Hematopoietic multipotent progenitor cell treated with erythropoietin and hydrocortisone succinate and interleukin-3 and kit ligand, for 4 days (in vitro differentiated cells): ENCODE results near the gene ITPRIPL1.

Experiments
- DNase-seq: peaks from one replicate; pipeline ENCODE4 v3.0.0-alpha.2; 2015

Gene ITPRIPL1

DNA sequence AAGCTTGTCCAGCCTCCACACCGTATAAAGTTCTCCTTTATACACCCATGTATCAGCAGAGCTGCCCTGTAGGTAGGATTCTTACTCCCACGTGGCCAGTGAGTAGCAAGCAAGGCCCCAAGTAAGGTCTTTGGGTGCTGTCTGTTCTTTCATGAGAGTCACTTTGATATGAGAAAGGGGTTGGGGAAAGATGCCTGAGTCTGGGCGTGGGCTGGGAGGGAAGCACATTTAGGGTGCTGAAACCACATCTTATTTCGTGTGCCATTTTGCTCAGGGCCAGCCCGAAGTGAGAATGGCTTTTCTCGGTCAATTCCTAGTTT lies 436 bp upstream of the ITPRIPL1 start:
- peak; percentile 52 for DNase-seq

DNA sequence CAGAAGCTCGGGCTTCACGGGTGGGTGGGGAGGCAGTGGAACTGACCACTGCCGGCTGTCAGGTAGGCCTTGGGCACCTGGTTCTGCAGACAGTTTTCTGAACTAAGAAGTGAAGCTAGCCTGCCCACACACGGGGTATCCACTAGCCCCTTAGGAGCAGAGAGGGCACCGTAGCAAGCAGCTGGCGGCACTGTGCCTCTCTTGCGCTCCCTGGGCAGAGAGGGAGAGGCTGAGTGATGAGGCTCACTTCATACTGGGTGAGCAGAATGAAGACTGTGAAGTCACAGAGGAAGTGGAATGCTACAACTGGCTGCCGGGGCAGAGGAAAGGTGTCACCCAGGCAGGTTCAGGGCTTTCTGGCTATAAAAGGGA lies 753 bp downstream of the ITPRIPL1 start:
- DNase-seq: peak; percentile 61

DNA sequence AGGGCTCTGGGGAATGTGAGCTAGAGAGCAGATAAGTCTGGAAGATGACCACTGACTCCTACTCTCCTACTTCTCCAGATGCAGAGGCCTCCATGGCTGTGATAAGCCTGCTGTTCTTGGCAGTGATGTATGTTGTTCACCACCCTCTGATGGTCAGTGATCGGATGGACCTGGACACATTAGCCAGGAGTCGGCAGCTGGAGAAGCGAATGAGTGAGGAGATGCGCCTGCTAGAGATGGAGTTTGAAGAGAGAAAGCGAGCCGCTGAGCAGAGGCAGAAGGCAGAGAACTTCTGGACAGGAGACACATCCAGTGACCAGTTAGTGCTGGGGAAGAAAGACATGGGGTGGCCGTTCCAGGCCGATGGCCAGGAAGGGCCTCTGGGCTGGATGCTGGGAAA lies 1.4 kb downstream of the ITPRIPL1 start:
- DNase-seq: no peak

DNA sequence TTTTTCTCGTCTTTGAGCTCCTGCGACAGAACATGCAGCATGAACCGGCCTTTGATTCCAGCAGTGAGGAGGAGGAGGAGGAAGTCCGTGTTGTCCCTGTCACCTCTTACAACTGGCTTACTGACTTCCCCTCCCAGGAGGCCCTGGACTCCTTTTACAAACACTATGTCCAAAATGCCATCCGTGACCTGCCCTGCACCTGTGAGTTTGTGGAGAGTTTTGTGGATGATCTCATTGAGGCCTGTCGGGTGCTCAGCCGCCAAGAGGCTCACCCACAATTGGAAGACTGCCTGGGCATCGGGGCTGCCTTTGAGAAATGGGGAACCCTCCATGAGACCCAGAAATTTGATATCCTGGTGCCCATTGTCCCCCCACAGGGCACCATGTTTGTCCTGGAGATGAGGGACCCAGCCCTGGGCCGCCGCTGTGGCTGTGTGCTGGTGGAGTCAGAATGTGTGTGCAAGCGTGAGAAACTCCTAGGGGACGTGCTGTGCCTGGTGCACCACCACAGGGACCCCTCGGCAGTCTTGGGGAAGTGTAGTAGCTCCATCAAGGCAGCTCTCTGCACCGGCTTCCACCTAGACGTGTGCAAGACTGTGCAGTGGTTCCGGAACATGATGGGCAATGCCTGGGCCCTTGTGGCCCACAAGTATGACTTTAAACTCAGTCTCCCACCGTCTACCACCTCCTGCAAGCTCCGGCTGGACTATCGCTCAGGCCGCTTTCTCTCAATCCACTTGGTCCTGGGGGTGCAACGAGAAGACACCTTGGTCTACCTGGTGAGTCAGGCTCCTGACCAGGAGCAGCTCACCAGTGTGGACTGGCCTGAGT lies 2.1 kb downstream of the ITPRIPL1 start:
- DNase-seq: no peak

DNA sequence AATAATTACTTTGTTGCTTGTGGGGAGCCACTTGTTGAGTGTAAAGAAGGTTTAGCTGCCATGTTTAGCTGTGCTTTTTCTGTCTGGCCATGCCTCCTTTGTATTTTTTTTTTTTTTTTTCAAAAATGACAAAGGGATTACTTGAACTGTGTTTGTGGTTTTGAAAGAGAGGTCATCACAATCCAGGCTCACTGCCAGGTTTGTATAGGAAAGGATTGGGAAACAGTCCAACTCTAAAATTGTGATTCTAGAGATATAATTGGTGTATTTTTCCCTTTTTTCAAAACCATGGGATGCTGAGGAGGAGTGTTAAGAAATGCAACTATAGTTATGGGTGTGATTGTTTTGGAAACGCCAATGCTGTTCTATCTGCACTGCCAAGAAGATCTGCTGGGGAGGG lies 4.3 kb downstream of the ITPRIPL1 start:
- DNase-seq: peak; percentile 56

DNA sequence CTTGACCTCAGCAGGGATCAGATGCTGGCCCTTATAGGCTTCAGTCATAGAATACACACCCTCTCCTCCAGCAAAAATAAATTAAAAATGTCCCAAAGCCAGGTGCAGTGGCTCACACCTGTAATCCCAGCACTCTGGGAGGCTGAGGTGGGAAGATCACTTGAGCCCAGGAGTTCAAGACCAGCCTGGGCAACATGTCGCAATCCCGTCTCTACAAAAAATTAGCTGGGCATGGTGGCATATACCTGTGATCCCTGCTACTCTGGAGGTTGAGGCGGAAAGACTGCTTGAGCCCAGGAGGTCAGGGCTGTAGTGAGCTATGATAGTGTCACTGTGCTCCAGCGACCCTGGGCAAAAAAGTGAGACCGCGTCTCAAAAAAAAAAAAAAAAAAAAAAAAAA lies 4.8 kb downstream of the ITPRIPL1 start:
- DNase-seq: no peak

DNA sequence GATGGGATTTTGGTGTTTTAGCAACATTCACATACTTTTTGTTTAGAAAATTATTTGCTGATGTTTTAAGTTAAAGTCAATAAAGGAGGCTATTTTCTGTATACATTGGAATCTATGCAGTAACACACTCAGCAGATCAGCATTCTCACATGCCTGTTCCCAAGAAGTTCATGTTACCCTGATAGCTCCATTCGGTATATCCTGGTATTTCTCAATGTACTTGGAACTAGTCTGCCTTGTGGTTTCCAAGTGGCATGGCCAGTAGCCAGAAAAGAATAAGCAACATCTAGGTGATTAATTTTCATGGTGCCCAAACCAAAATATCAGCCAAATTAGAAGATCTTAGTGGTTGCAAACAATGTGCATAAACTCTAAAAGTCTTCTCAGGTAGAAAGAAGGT lies 5.3 kb downstream of the ITPRIPL1 start:
- DNase-seq: no peak

DNA sequence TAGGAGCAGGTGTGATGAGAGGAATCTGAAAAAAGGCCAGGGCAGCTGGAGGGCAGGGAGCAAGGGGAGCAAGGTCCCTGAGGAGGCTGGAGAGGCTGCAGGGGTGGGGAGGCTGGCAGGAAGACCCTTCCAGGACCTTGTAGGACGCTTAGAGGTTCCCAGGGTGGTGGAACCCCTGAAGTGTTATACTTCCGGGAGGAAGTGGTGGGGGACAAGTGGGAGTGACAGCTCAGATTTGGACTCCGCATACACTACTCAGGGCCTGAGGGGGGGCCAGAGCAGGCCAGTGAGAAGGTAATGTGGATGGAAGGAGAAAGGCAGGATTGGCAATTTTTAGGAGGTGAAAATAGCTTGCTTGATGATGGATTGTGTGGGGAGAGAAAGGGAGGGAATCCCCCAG lies 8.6 kb downstream of the ITPRIPL1 start:
- no peak for DNase-seq

DNA sequence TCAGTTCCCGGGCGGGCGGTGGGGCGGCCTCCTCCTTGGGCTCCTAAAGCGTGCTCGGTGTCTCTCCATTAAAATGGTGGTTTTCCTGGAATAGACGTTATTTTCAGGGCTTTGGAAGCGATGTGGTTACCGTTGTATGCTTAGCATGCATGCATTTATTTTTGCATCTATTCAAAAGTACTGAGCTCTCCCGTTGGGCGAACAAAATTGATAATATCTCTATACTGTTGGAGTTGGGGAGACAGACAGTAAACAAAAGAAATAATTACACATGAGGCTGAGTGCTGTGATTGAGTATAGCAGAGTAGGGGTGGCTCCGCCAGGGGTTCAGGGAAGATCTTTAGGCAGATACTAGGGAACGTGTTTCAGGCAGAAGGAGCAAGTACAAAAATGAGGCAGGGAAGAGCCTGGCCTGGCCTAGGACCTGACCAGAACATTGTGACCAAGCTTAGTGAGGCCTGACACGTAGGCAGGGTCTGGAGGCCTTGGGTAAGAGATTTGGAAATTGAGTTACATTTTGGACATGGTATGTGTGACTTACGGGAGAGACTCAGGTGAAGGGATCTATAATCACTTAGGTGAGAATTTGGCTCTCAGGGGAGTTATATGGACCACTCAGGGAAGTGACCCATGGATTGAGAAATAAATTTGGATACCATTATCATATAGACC lies 11.1 kb downstream of the ITPRIPL1 start:
- no peak for DNase-seq

DNA sequence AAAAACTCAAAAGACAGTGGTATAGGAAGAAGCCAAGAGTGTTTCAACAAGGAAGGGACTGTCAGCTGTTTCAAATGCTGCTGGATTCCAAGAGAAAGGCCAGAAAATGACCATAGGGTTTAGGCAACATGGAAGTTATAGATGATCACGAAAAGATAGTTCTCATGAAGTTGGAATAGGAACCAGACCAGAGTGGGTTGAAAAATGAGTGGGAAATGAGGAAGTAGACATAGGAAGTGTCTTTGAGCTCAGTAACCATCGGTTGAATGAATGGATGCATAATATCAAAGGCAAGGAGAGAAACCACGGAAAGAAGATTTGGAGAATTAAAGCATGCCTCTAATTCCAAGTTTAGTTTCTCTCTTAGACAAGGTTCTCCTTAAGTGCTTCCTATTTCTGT lies 11.8 kb downstream of the ITPRIPL1 start:
- peak; percentile 52 for DNase-seq

DNA sequence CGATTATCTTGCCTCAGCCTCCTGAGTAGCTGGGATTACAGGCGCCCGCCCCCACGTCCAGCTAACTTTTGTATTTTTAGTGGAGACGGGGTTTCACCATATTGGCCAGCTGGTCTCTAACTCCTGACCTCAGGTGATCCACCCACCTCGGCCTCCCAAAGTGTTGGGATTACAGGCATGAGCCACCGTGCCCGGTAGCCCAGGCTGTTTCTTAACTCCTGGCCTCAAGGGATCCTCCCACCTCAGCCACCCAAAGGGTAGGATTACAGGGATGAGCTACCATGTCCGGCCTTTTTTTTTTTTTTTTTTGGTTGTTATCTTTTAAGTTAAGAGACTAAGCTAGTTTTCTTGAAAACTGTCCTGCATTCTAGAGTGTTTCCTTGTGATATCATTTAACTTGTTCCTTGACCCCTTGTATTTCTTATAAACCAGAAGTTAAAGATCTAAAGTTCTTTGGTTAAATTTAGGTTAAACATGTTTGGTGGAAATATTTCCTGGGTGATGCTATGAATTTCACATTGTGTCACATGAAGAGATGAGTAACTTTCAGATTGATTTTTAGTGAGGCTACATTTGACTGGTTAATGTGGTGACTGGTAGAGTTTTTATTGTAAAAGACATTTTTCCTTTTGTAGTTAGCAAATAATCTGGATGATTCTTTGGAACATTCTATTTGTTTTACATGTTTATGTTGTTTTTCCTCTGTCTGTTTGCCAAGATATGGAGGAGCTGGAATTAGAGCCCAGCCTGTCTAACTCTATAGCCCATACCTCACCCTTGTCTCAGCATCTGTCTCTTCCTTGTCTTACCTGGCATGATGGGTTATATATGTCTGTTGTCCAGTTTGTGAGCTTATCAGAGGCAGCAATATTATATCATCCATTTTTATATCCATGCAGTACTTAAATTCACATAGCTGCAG lies 15.6 kb downstream of the ITPRIPL1 start:
- DNase-seq: no peak

DNA sequence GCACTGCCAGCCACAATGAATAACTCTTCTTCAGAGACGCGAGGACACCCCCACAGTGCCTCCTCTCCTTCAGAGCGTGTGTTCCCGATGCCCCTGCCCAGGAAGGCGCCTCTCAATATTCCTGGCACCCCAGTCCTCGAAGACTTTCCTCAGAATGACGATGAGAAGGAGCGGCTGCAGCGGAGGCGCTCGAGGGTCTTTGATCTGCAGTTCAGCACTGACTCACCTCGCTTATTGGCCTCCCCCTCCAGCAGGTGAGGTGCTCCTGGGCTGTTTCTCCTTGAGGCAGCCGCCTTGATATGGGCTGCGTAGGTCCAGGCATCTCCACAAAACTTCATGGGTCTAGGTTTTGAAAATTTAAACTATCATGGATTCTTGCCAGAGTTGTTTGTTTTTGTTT lies 16.5 kb downstream of the ITPRIPL1 start:
- DNase-seq: no peak

DNA sequence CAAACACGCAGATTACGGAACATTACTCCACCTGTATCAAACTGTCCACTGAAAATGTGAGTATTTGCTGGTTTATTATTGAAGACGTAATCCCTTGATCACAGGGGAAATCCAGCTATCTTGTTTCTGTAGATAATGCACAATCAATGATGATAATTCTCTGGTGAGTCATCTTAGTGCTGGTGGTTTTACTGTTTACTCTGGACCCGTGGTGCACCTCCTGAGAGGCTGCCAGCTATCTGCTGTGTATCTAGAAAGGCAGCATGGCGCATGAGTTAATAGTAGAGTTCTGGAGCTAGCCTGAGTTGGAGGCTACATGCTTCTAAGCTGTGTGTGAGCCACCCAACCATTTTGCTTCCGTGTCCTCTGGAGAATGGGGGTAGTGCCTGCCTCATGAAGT lies 17.0 kb downstream of the ITPRIPL1 start:
- peak; percentile 52 for DNase-seq

DNA sequence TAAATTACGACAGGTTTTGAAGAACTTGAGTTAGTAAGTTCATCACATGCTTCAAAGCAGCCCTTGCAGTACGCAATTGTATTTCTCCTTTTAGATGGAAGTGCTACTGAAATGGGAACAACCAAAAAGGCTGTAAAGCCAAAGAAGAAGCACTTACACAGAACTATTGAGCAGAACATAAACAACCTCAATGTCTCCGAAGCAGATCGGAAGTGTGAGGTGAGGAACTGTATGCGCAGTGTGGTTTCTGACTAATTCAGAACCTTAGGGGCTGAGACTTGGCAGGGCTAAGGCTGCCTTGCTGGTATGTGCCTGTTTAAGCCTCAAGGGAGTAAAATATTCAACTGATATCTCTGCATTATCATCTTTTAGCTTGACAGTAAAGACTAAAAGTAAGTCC lies 18.9 kb downstream of the ITPRIPL1 start:
- DNase-seq: no peak

DNA sequence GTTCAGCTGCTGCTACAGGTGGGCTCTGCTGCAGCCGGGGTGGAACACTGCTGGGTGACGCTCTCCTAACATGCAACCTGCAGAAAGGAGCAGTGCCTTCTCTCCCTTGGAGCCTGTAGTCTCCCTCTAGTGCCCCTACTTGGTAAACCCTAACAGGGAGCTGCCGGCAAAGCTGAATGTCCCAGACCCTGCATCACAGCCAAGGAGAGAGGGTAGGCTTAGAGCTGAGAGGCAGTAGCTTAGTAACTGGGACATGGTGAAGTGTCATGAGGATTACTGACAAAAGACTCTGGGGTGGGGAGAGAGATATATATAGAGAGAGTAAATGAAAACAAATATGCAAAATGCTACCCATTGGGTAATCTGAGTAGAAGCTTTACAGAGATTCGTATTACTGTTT lies 20.3 kb downstream of the ITPRIPL1 start:
- DNase-seq: peak; percentile 62

DNA sequence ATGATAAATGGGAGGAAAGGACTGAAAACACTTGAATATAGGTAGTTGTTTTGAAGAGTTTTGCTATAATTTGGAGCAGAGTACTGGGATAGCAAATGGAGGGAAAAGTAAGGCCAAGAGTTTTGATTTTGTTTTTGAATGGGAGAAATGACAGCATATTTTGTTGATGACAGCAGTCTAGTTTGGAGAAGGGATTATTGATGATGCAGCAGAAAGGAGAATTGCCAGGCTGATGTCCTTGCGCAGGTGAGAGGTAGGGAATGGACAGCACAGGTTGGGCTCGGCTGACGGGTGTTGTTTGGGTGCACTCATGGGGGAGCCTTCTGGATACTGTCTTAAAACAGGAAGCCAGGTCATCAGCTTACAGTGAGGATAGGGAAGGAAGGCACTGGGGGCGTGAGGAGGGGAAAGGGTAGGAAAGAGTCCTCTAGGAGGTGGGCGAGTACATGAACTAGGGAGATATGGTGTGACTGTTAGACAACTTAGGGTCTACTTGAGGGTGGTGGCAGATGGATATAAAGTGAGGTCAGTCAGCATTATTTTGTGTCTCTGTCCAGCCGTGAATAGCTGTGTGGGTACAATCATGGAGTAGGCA lies 20.8 kb downstream of the ITPRIPL1 start:
- DNase-seq: no peak

DNA sequence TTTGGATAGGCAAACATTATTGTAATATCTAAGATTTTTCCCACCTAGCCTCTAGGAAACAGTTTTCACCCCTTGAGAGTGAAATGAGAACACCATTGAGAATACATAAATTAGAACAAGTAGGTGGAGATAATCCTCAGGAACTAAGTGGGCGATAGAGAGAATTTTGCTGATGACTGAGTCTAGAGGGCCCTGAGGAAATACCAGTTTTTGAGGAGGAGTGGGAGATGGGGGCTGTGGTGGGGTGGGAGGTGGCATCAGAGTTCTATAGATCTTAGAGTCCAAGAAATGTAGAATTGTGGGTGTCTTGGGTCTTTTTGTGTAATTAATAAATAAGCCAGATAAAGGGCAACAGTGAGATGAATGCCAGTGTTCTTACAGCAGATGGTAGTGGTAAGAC lies 22.3 kb downstream of the ITPRIPL1 start:
- no peak for DNase-seq

DNA sequence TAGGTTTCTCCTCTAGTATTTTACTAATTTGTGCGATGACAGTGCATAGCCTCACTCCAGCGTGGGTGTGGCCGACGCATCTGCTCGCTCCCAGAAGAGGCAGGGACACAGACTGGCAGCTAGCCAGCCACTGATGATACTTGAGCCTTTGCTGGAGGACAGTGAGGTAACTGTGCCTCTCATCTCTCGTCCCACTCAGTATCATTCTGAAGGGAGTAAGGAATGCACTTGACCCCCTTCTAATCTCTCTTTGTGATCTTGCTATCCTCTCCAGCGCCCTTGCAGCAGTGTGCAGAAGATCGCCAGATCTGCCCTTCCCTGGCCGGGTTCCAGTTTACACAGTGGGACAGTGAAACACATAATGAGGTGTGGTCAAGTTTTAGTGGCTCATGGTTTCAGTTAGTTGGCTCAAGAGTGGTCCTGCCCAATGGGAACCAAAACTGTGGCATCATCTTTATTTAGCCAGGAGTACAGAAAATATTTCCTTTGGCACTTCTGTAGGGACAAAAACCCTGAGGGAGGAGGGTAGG lies 28.0 kb downstream of the ITPRIPL1 start:
- DNase-seq: peak; percentile 59

DNA sequence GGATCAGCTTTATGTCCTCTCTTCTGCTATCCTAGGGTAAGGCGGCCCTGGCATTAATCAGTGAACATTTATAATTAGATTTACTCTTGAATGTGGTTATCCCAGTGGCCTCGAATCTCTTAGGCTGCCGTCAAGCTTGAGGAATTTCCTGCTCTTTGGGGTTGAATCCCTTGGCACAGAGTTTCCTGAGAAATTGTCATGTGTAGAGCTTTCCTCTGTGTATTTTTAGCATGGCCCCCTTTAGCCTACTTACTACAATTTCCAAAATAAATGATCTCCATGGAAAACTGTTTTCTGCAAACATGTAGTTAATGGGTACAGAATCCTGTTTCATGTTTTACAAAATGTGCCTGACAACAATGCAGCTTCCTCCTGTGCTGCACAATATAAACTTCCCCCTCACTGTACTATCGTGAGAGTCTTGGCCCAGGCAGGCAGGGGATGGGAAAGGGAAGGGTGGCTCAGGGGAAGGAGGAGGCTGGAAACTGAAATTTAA lies 28.5 kb downstream of the ITPRIPL1 start:
- no peak for DNase-seq

DNA sequence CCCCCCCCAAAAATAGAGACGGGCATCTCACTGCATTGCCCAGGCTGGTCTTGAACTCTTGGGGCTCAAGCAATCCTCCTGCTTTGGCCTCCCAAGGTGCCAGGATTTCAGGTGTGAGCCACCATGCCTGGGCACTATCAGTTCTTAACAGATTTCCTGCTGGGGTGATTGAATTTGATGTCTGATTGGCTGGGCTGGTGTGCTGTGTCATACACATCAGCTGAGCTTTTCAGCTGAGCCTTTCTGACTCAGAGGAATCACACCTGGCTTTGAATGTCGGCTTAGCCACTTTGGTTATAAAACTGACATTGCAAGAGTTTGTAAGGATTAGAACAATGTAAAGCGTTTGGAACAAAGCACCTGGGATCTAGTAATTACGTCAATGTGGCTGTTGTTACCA lies 29.4 kb downstream of the ITPRIPL1 start:
- DNase-seq: no peak

DNA sequence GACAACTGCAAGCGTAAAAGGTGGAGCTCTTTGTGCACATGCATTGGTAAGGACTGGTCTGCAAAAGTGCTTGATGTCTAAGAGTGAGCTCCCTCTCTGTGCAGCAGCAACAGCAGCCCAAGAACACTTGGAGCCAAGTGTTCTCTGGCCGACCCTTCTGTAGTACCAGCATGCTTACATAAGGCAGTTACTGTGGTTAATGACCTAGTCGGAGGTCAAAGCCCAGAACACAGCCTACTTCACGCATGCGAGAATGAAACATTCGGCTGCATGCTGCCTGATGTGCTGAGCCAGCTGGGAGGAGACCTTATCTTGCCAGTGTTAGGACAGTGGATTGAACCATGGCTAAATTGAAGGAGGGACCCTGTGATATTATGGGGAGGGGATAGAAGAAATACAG lies 31.8 kb downstream of the ITPRIPL1 start:
- DNase-seq: no peak

DNA sequence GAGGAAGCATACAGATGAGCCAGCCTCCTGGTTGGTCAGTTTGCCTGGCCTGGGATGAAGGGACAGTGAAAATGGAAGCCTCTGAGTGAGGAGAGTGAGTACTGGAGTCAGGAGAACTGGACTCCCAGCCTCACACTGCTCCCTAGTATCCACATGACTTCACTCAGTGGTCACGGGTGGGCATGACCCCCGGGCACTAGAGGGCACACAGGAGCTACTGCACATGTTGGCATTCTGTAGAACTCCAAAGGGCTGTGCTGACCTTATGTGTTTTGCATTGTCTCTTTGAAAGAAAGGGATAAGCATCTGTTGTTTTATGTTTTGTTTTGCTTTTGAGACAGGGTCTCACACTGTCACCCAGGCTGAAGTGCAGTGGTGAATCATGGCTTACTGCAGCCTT lies 34.2 kb downstream of the ITPRIPL1 start:
- DNase-seq: peak; percentile 62

DNA sequence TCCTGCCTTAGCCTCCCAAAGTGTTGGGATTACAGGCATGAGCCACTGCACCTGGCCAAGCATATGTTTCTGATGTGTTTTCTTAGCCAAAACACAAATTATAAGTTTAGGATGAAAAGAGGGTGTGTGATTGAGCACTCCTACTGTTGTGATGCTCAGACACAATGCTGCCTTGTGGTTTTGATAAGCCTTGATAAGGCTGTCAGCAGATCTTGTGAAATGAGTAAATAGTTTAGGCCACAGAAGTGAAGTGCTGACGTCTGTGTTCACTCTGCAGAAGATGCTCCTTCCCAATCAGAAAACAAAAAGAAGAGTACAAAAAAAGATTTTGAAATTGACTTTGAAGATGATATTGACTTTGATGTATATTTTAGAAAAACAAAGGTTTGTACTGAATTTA lies 34.7 kb downstream of the ITPRIPL1 start:
- peak; percentile 61 for DNase-seq
